Neural cell (in vitro differentiated cells): ENCODE results near the gene IBTK. TPM values are rescaled to one million over a fixed set of nuclear protein-coding genes. Genes with fewer than 3 reads are reported as not detected.
A peak's percentile ranks its signal among the peaks of the same experiment; 100 is the strongest.

Source experiments
- H2AFZ ChIP-seq: fragments of 200-600, 300-800 bp; sonication (generic), shearing (Covaris generic); 2 replicates; pipeline ENCODE4 v1.6.0; 2014; ENCODE audit warnings: low read depth, mild to moderate bottlenecking, antibody characterized with exemption, low read length, moderate library complexity
- H3F3A ChIP-seq: fragments of 200-600 bp; shearing (Covaris generic); 2 replicates; pipeline ENCODE4 v1.6.1; 2016; ENCODE audit warnings: mild to moderate bottlenecking, moderate library complexity, mixed read lengths, antibody characterized with exemption, low read length; ENCODE audit not compliant: insufficient read depth, poor library complexity, severe bottlenecking
- H3K27ac ChIP-seq: fragments of 200-600, 300-800 bp; sonication (generic), shearing (Covaris generic); 2 replicates; pipeline ENCODE4 v1.5.1; 2014; ENCODE audit warnings: mild to moderate bottlenecking, low read length, moderate library complexity
- H3K27me3 ChIP-seq: fragments of 300-800, 200-600 bp; sonication (generic), shearing (Covaris generic); 2 replicates; pipeline ENCODE4 v1.6.0; 2014; ENCODE audit warnings: mild to moderate bottlenecking, low read depth, low read length, moderate library complexity; ENCODE audit not compliant: insufficient read depth
- H3K36me3 ChIP-seq: fragments of 300-800, 200-600 bp; sonication (generic), shearing (Covaris generic); 2 replicates; pipeline ENCODE4 v1.5.1; 2014; ENCODE audit warnings: mild to moderate bottlenecking, antibody characterized with exemption, low read length, moderate library complexity; ENCODE audit not compliant: insufficient read depth
- H3K4me2 ChIP-seq: fragments of 300-800, 200-600 bp; sonication (generic), shearing (Covaris generic); 2 replicates; pipeline ENCODE4 v1.6.0; 2014; ENCODE audit warnings: mild to moderate bottlenecking, low read length
- H3K4me3 ChIP-seq: fragments of 300-800, 200-600 bp; sonication (generic), shearing (Covaris generic); 2 replicates; pipeline ENCODE4 v1.5.1; 2014; ENCODE audit warnings: mild to moderate bottlenecking, low read length, moderate library complexity
- H3K79me2 ChIP-seq: fragments of 200-600 bp; shearing (Covaris generic); replicated peaks from 2 replicates; pipeline ENCODE4 v1.6.0; 2014; ENCODE audit warnings: mild to moderate bottlenecking, low read length, moderate library complexity; ENCODE audit not compliant: insufficient read depth
- H3K9ac ChIP-seq: fragments of 300-800, 200-600 bp; sonication (generic), shearing (Covaris generic); 2 replicates; pipeline ENCODE4 v1.6.1; 2016; ENCODE audit warnings: mild to moderate bottlenecking, low read length, mixed read lengths
- H3K9me2 ChIP-seq: fragments of 200-600 bp; shearing (Covaris generic); 2 replicates; pipeline ENCODE4 v1.6.1; 2016; ENCODE audit warnings: mild to moderate bottlenecking, low read length, mixed read lengths; ENCODE audit not compliant: insufficient read depth
- H3K9me3 ChIP-seq: fragments of 200-600, 300-800 bp; sonication (generic), shearing (Covaris generic); 2 replicates; pipeline ENCODE4 v1.6.1; 2016; ENCODE audit warnings: mild to moderate bottlenecking, mixed run types, low read length, moderate library complexity, mixed read lengths
- H4K20me1 ChIP-seq: fragments of 200-600 bp; shearing (Covaris generic); 2 replicates; pipeline ENCODE4 v1.6.1; 2016; ENCODE audit warnings: mild to moderate bottlenecking, mixed run types; ENCODE audit not compliant: insufficient read depth
- EP300 ChIP-seq: fragments of 450-650 bp; conservative IDR thresholded peaks from 2 replicates; pipeline ENCODE4 v1.6.1; 2014; ENCODE audit warnings: antibody characterized with exemption, mild to moderate bottlenecking, moderate library complexity; ENCODE audit not compliant: poor library complexity, severe bottlenecking
- EZH2 ChIP-seq: fragments of 200-600, 300-800 bp; shearing (Covaris generic), sonication (generic); IDR thresholded peaks from 2 replicates; pipeline ENCODE4 v1.6.1; 2014; ENCODE audit warnings: antibody characterized with exemption, low read length, borderline replicate concordance, mild to moderate bottlenecking; ENCODE audit not compliant: insufficient read depth, poor library complexity, severe bottlenecking
- MXI1 ChIP-seq: fragments of 450-650 bp; conservative IDR thresholded peaks from 2 replicates; pipeline ENCODE4 v1.6.1; 2014; ENCODE audit warnings: antibody characterized with exemption, mild to moderate bottlenecking; ENCODE audit not compliant: poor library complexity, severe bottlenecking
- POLR2AphosphoS5 ChIP-seq: IDR thresholded peaks from 2 replicates; pipeline ENCODE4 v1.6.1; 2012
- RAD21 ChIP-seq: fragments of 450-650 bp; conservative IDR thresholded peaks from 2 replicates; pipeline ENCODE4 v1.6.1; 2014; ENCODE audit warnings: antibody characterized with exemption, mild to moderate bottlenecking, moderate library complexity
- REST ChIP-seq: IDR thresholded peaks from 2 replicates; pipeline ENCODE4 v1.6.1; 2012; ENCODE audit warnings: borderline replicate concordance
- SMC3 ChIP-seq: fragments of 450-650 bp; conservative IDR thresholded peaks from 2 replicates; pipeline ENCODE4 v1.6.1; 2014; ENCODE audit warnings: antibody characterized with exemption, mild to moderate bottlenecking, moderate library complexity; ENCODE audit not compliant: poor library complexity
- TAF1 ChIP-seq: IDR thresholded peaks from 2 replicates; pipeline ENCODE4 v1.6.1; 2012; ENCODE audit warnings: low read depth
- polyA plus RNA-seq: library from polyadenylated mRNA; depleted of rRNA; stranded (reverse); fragments of >200 nt; gene quantifications from 2 replicates; pipeline ENCODE4 v1.2.3, GENCODE V29; 2014
- TF ChIP-seq, protein P1 (sequence below): fragments of 450-650 bp; IDR thresholded peaks from 2 replicates; pipeline ENCODE4 v1.5.1; 2014; ENCODE audit warnings: antibody characterized with exemption, mild to moderate bottlenecking, moderate library complexity; ENCODE audit not compliant: poor library complexity, severe bottlenecking

Gene IBTK
- polyA plus RNA-seq, 1 donor from 2014 or later = 64.6 TPM

- no peak overlapping the region for H3K4me3 ChIP-seq
- no peaks in the 10 kb centered on the region for H3K9me2 ChIP-seq
- no peak overlapping the region for H3K27ac ChIP-seq
- TF ChIP-seq RAD21 (no peak), REST (no peak), TAF1 (no peak), EP300 (no peak), MXI1 (no peak)
- TF ChIP-seq, protein P1, sequence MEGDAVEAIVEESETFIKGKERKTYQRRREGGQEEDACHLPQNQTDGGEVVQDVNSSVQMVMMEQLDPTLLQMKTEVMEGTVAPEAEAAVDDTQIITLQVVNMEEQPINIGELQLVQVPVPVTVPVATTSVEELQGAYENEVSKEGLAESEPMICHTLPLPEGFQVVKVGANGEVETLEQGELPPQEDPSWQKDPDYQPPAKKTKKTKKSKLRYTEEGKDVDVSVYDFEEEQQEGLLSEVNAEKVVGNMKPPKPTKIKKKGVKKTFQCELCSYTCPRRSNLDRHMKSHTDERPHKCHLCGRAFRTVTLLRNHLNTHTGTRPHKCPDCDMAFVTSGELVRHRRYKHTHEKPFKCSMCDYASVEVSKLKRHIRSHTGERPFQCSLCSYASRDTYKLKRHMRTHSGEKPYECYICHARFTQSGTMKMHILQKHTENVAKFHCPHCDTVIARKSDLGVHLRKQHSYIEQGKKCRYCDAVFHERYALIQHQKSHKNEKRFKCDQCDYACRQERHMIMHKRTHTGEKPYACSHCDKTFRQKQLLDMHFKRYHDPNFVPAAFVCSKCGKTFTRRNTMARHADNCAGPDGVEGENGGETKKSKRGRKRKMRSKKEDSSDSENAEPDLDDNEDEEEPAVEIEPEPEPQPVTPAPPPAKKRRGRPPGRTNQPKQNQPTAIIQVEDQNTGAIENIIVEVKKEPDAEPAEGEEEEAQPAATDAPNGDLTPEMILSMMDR = no peak
- H3F3A ChIP-seq = no peaks in the 10 kb centered on the region
- H3K9ac ChIP-seq = no peak overlapping the region
- H3K4me2 ChIP-seq = no peak overlapping the region
- H3K79me2 ChIP-seq = no peaks in the 10 kb centered on the region
- no peaks in the 10 kb centered on the region for H4K20me1 ChIP-seq
- no peaks in the 10 kb centered on the region for H3K9me3 ChIP-seq
- no peak overlapping the region for H2AFZ ChIP-seq
- peaks cover 21% of the 10 kb centered on the region for H3K36me3 ChIP-seq
- H3K27me3 ChIP-seq = no peaks in the 10 kb centered on the region
These were observed 68.8 kb downstream of the IBTK start for GRCh38 chr6:82178759-82179112.

- Histone ChIP-seq H3K4me3 (no peak overlapping the region), H3F3A (no peaks in the 10 kb centered on the region), H3K9ac (no peak overlapping the region), H3K27me3 (no peaks in the 10 kb centered on the region), H3K79me2 (no peaks in the 10 kb centered on the region), H3K9me2 (no peaks in the 10 kb centered on the region), H3K27ac (no peak overlapping the region), H2AFZ (no peak overlapping the region), H3K4me2 (no peak overlapping the region), H3K9me3 (no peaks in the 10 kb centered on the region), H3K36me3 (peaks cover 21% of the 10 kb centered on the region), H4K20me1 (no peaks in the 10 kb centered on the region)
- no peak for TF ChIP-seq EP300
- no peak for TF ChIP-seq TAF1
- TF ChIP-seq EZH2 = no peak
- TF ChIP-seq, protein P1 = peak; percentile 69
- no peak for TF ChIP-seq MXI1
- peak; percentile 78 for TF ChIP-seq RAD21
- peak; percentile 76 for TF ChIP-seq SMC3
- TF ChIP-seq POLR2AphosphoS5 = no peak
- no peak for TF ChIP-seq REST
These were observed 69.3 kb downstream of the IBTK start for GRCh38 chr6:82178077-82178758.
